Loucy (cell line): ENCODE results near the gene MUCL3.

Experiments used
- CTCF ChIP-seq: fragments of 200-600 bp; sonication (generic); conservative IDR thresholded peaks from 2 replicates; pipeline ENCODE4 v1.5.1; 2014; ENCODE audit warnings: mild to moderate bottlenecking, antibody characterized with exemption, low read length
- EZH2phosphoT487 ChIP-seq: fragments of 200-600 bp; IDR thresholded peaks from 2 replicates; pipeline ENCODE4 v1.6.1; 2018; ENCODE audit warnings: antibody characterized with exemption, mild to moderate bottlenecking, moderate library complexity, borderline replicate concordance

GRCh38 chr6:30962716-30963115 is 21.9 kb downstream of the MUCL3 start:
- no peak for TF ChIP-seq CTCF
- no peak for TF ChIP-seq EZH2phosphoT487
